SK-N-SH treated with all-trans-retinoic acid at 6 μM for 48 hours (cell line): ENCODE data around the gene AP1G2.

Experiments
- ATAC-seq: fragments of 200-7000 bp; cut with Tn5 transposase; 3 replicates; pipeline ENCODE4 v1.9.1; 2020; ENCODE audit warnings: mild to moderate bottlenecking, moderate library complexity
- ARNTL ChIP-seq: fragments of 450-650 bp; formaldehyde crosslinking; IDR thresholded peaks from 2 replicates; pipeline ENCODE4 v1.5.0; 2020; ENCODE audit warnings: low read depth, mild to moderate bottlenecking, moderate library complexity, borderline replicate concordance
- BACH2 ChIP-seq: fragments of 250-450 bp; sonication (Bioruptor Pico); IDR thresholded peaks from 2 replicates; pipeline ENCODE4 v1.9.0; 2021; ENCODE audit warnings: mild to moderate bottlenecking, borderline replicate concordance
- CREB5 ChIP-seq: fragments of 250-450 bp; sonication (Bioruptor Pico); IDR thresholded peaks from 2 replicates; pipeline ENCODE4 v1.5.1; 2020; ENCODE audit warnings: low read depth, mild to moderate bottlenecking, moderate library complexity
- CSDC2 ChIP-seq: fragments of 250-450 bp; sonication (Bioruptor Pico); IDR thresholded peaks from 2 replicates; pipeline ENCODE4 v1.5.0; 2020; ENCODE audit warnings: mild to moderate bottlenecking, moderate library complexity
- ESRRG ChIP-seq: fragments of 250-450 bp; sonication (Bioruptor Pico); IDR thresholded peaks from 2 replicates; pipeline ENCODE4 v1.6.1; 2021; ENCODE audit warnings: mild to moderate bottlenecking
- GLIS3 ChIP-seq: fragments of 250-450 bp; sonication (Bioruptor Pico); IDR thresholded peaks from 2 replicates; pipeline ENCODE4 v1.5.0; 2020; ENCODE audit warnings: mild to moderate bottlenecking, moderate library complexity
- ISL1 ChIP-seq: fragments of 250-450 bp; sonication (Bioruptor Pico); IDR thresholded peaks from 2 replicates; pipeline ENCODE4 v2.1.2; 2022; ENCODE audit warnings: mild to moderate bottlenecking, moderate library complexity
- OSR1 ChIP-seq: fragments of 250-450 bp; sonication (Bioruptor Pico); IDR thresholded peaks from 2 replicates; pipeline ENCODE4 v1.8.0; 2022; ENCODE audit warnings: moderate library complexity, mild to moderate bottlenecking, inconsistent platforms
- PATZ1 ChIP-seq: fragments of 250-450 bp; sonication (Bioruptor Pico); IDR thresholded peaks from 2 replicates; pipeline ENCODE4 v1.8.0; 2020; ENCODE audit warnings: mild to moderate bottlenecking, moderate library complexity, borderline replicate concordance
- POU6F1 ChIP-seq: fragments of 250-450 bp; sonication (Bioruptor Pico); IDR thresholded peaks from 2 replicates; pipeline ENCODE4 v1.8.0; 2021; ENCODE audit warnings: low read depth, mild to moderate bottlenecking, moderate library complexity, borderline replicate concordance
- PPARA ChIP-seq: fragments of 250-450 bp; sonication (Bioruptor Pico); IDR thresholded peaks from 2 replicates; pipeline ENCODE4 v1.5.0; 2020; ENCODE audit warnings: mild to moderate bottlenecking, borderline replicate concordance
- RARB ChIP-seq: fragments of 250-450 bp; sonication (Bioruptor Pico); IDR thresholded peaks from 2 replicates; pipeline ENCODE4 v1.8.0; 2021; ENCODE audit warnings: mild to moderate bottlenecking, moderate library complexity
- SNAI2 ChIP-seq: fragments of 250-450 bp; sonication (Bioruptor Pico); IDR thresholded peaks from 2 replicates; pipeline ENCODE4 v1.5.0; 2020; ENCODE audit warnings: mild to moderate bottlenecking, moderate library complexity
- TCF4 ChIP-seq: fragments of 250-450 bp; sonication (Bioruptor Pico); IDR thresholded peaks from 2 replicates; pipeline ENCODE4 v1.8.0; 2021; ENCODE audit warnings: mild to moderate bottlenecking, moderate library complexity, borderline replicate concordance
- TOX ChIP-seq: fragments of 250-450 bp; sonication (Bioruptor Pico); IDR thresholded peaks from 2 replicates; pipeline ENCODE4 v1.8.0; 2021; ENCODE audit warnings: mild to moderate bottlenecking, moderate library complexity, borderline replicate concordance
- TSHZ2 ChIP-seq: fragments of 250-450 bp; sonication (Bioruptor Pico); IDR thresholded peaks from 2 replicates; pipeline ENCODE4 v1.5.0; 2020; ENCODE audit warnings: mild to moderate bottlenecking, moderate library complexity
- ZC3H10 ChIP-seq: fragments of 250-450 bp; sonication (Bioruptor Pico); IDR thresholded peaks from 2 replicates; pipeline ENCODE4 v1.5.1; 2021; ENCODE audit warnings: mild to moderate bottlenecking, moderate library complexity
- ZFP3 ChIP-seq: fragments of 250-450 bp; sonication (Bioruptor Pico); IDR thresholded peaks from 2 replicates; pipeline ENCODE4 v1.5.0; 2020; ENCODE audit warnings: mild to moderate bottlenecking, moderate library complexity
- ZFP30 ChIP-seq: fragments of 450-650 bp; formaldehyde crosslinking; IDR thresholded peaks from 2 replicates; pipeline ENCODE4 v1.5.0; 2022; ENCODE audit warnings: mild to moderate bottlenecking, moderate library complexity
- ZNF70 ChIP-seq: fragments of 450-650 bp; formaldehyde crosslinking; IDR thresholded peaks from 2 replicates; pipeline ENCODE4 v1.5.0; 2020; ENCODE audit warnings: mild to moderate bottlenecking, moderate library complexity
- ZNF8 ChIP-seq: fragments of 450-650 bp; formaldehyde crosslinking; IDR thresholded peaks from 2 replicates; pipeline ENCODE4 v1.5.0; 2020; ENCODE audit warnings: mild to moderate bottlenecking, moderate library complexity
- TF ChIP-seq, protein P1 (sequence below): fragments of 250-450 bp; sonication (Bioruptor Pico); IDR thresholded peaks from 2 replicates; pipeline ENCODE4 v1.5.1; 2021; ENCODE audit warnings: mild to moderate bottlenecking, moderate library complexity

Gene AP1G2

GRCh38 chr14:23603103-23603502 is 35.5 kb upstream of the AP1G2 start (continued):
- no peak for TF ChIP-seq ARNTL (CRISPR knock-in tag)
- TF ChIP-seq BACH2 (CRISPR knock-in tag) = no peak
- TF ChIP-seq ZNF8 = no peak
- TF ChIP-seq ZC3H10 (CRISPR knock-in tag) = no peak
- TF ChIP-seq, all 23 proteins: peak for 0

GRCh38 chr14:23602181-23603095 is 34.8 kb upstream of the AP1G2 start:
- ATAC-seq = no peak
- TF ChIP-seq, protein P1, sequence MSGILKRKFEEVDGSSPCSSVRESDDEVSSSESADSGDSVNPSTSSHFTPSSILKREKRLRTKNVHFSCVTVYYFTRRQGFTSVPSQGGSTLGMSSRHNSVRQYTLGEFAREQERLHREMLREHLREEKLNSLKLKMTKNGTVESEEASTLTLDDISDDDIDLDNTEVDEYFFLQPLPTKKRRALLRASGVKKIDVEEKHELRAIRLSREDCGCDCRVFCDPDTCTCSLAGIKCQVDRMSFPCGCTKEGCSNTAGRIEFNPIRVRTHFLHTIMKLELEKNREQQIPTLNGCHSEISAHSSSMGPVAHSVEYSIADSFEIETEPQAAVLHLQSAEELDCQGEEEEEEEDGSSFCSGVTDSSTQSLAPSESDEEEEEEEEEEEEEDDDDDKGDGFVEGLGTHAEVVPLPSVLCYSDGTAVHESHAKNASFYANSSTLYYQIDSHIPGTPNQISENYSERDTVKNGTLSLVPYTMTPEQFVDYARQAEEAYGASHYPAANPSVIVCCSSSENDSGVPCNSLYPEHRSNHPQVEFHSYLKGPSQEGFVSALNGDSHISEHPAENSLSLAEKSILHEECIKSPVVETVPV (CRISPR knock-in tag) = no peak
- no peak for TF ChIP-seq TSHZ2 (CRISPR knock-in tag)
- no peak for TF ChIP-seq RARB (CRISPR knock-in tag)
- no peak for TF ChIP-seq CSDC2
- no peak for TF ChIP-seq ZNF70 (CRISPR knock-in tag)
- TF ChIP-seq CREB5 (CRISPR knock-in tag) = no peak
- no peak for TF ChIP-seq PPARA (CRISPR knock-in tag)

GRCh38 chr14:23601845-23602180 is 34.2 kb upstream of the AP1G2 start:
- TF ChIP-seq ISL1 (CRISPR knock-in tag) (no peak), ZFP3 (CRISPR knock-in tag) (no peak), SNAI2 (CRISPR knock-in tag) (no peak), RARB (CRISPR knock-in tag) (no peak), PATZ1 (CRISPR knock-in tag) (no peak), TOX (CRISPR knock-in tag) (no peak), PPARA (CRISPR knock-in tag) (no peak)
- TF ChIP-seq, protein P1 (CRISPR knock-in tag) = no peak
- ATAC-seq = no peak

- TF ChIP-seq POU6F1 (no peak), GLIS3 (no peak), SNAI2 (CRISPR knock-in tag) (no peak), TOX (CRISPR knock-in tag) (no peak), OSR1 (CRISPR knock-in tag) (no peak), BACH2 (CRISPR knock-in tag) (no peak), PPARA (CRISPR knock-in tag) (no peak), ZNF8 (no peak), ISL1 (CRISPR knock-in tag) (no peak), ESRRG (no peak), ZC3H10 (CRISPR knock-in tag) (no peak), TCF4 (CRISPR knock-in tag) (no peak), ZFP3 (CRISPR knock-in tag) (no peak), ZFP30 (CRISPR knock-in tag) (no peak), CSDC2 (no peak)
- no peak for ATAC-seq
These were observed 33.8 kb upstream of the AP1G2 start for GRCh38 chr14:23601424-23601823.
